Measurements from ENCODE around the gene POLK. TPM values are rescaled to one million over a fixed set of nuclear protein-coding genes. Genes with fewer than 3 reads are reported as not detected.

Gene POLK
- total RNA-seq, 4 donors from 2014 or later = 34.5 to 60.0 (median 45.0) TPM

DNA sequence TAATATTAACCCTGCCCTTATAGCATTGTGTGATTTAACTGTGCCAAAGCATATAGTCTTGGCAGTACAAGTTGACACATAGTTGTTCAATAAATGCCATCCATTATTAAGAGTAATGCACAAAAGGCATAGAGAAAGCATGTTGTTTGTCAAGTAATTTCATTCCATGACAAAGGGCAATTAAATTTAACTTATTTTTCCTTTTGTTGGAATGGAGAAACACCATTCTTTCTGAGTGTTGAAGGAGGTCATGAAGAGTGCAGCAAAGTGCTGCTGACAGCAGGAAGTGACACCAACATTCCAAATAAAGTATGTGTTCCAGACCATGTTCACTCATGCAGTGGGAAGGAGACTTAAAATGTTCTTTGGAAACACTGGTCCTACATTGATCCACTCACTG lies 128.7 kb downstream of the POLK start:
- TF ChIP-seq, protein P1, sequence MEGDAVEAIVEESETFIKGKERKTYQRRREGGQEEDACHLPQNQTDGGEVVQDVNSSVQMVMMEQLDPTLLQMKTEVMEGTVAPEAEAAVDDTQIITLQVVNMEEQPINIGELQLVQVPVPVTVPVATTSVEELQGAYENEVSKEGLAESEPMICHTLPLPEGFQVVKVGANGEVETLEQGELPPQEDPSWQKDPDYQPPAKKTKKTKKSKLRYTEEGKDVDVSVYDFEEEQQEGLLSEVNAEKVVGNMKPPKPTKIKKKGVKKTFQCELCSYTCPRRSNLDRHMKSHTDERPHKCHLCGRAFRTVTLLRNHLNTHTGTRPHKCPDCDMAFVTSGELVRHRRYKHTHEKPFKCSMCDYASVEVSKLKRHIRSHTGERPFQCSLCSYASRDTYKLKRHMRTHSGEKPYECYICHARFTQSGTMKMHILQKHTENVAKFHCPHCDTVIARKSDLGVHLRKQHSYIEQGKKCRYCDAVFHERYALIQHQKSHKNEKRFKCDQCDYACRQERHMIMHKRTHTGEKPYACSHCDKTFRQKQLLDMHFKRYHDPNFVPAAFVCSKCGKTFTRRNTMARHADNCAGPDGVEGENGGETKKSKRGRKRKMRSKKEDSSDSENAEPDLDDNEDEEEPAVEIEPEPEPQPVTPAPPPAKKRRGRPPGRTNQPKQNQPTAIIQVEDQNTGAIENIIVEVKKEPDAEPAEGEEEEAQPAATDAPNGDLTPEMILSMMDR (IDR thresholded peaks at IDR 0.05; ENCODE audit: low read depth) = no peak

DNA sequence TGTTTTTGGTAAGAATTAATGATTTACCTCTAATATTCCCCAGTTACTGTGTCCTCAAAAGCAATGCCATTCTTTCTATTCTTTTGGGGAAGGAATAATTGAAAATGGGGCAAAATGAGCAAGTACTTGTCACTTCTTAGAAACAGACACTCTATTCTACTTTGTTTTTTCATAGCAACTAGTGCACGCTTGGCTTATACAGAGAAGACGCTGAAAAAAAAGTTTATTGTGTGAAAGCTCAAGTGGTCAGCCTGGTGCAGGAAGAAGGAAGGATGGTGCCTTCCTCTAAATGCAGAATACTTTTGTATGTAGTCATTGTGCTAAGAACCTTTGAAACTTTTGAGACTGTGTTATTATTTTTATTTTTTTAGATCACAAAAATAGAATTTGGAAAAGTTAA lies 129.1 kb downstream of the POLK start:
- TF ChIP-seq, protein P1 (IDR thresholded peaks at IDR 0.05; ENCODE audit: low read depth) = no peak

DNA sequence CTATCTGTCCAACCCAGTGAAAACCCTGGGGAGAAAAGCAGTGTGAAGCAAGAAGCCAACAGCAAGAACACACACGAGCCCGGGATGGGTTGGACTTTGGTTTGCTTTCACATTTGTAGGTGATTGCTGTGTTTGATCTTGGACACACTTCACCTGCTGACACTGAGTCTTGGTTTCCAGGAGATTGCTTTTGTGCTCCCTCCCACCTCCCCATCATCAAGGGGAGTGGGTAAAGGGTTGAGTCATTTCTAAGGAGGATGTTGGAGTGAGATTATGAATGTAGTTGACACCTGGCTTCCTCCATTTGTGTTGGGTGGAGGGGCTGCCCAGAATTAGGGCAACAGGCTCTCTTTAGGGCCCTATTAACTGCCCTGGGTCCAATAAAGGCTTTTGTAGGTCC lies 137.0 kb downstream of the POLK start:
- TF ChIP-seq, protein P1 (IDR thresholded peaks at IDR 0.05; ENCODE audit: low read depth) = no peak

Small RNA genes lying within 50 kb of the gene (small RNA-seq; reads per million reads assigned to genes)
- gene RNU7-175P = not detected

Other genes with a start within 250 kb of the POLK start
- 10 to 100 TPM in 3 of 4 donors, 1 to 10 TPM in 1; 7.2 to 25.5 (median 13.1) TPM for gene HMGCR, start 174.7 kb upstream of the POLK start, total RNA-seq
- 100 to 1,000 TPM in 1 of 4 donors, 10 to 100 TPM in 3; 77.6 to 106 (median 86.1) TPM for gene CERT1, start 262 bp upstream of the POLK start, total RNA-seq
- gene ANKDD1B, start 99.6 kb downstream of the POLK start, total RNA-seq = 1 to 10 TPM in 1 of 4 donors, under 1 TPM in 1, not detected in 2; 0.51 to 1.5 TPM
- 10 to 100 TPM; 10.9 to 17.8 (median 14.9) TPM for gene POC5, start 205.5 kb downstream of the POLK start, total RNA-seq

Measured in subcutaneous adipose tissue (tissue), 4 donors.